Tibial artery (tissue), 4 donors: Measurements from ENCODE around the gene EIF2AK3.

Experiments used
- DNase-seq, 2 donors: peaks; one replicate each; pipeline ENCODE4 v3.0.0-alpha.2; 2019
- H3K27ac ChIP-seq, 2 donors: fragments of 200-600 bp; sonication (generic) in 1 of 2; 1 replicate in 1 of 2; 2 replicates in 1 of 2; pipeline ENCODE4 v1.5.1; 2018 to 2019; ENCODE audit warnings: mild to moderate bottlenecking in 1 of 2
- H3K27me3 ChIP-seq, 2 donors: fragments of 200-600 bp; sonication (generic) in 1 of 2; one replicate each; pipeline versions ENCODE4 v1.5.1 to v1.6.0; 2016 to 2019
- H3K36me3 ChIP-seq, 3 donors: fragments of 200-600 bp; sonication (generic) in 2 of 3; one replicate each; pipeline ENCODE4 v1.5.1; 2016 to 2019; ENCODE audit warnings: mild to moderate bottlenecking in 2 of 3
- H3K4me1 ChIP-seq, 4 donors: fragments of 200-600 bp; sonication (generic) in 2 of 4; 1 replicate in 3 of 4; 2 replicates in 1 of 4; pipeline ENCODE4 v1.5.1; 2016 to 2019
- H3K4me3 ChIP-seq, 2 donors: fragments of 200-600 bp; sonication (generic) in 1 of 2; 1 replicate in 1 of 2; 2 replicates in 1 of 2; pipeline ENCODE4 v1.5.1; 2018 to 2019; ENCODE audit warnings: mild to moderate bottlenecking in 2 of 2
- H3K9me3 ChIP-seq, 3 donors: fragments of 200-600 bp; sonication (generic) in 1 of 3; one replicate each; pipeline ENCODE4 v1.5.1; 2016 to 2019
- CTCF ChIP-seq, 2 experiments: fragments of 200-600 bp in 1 of 2; fragments of 450-650 bp in 1 of 2; IDR thresholded peaks; one replicate each; pipeline ENCODE4 v1.5.1; 2017 to 2019; ENCODE audit warnings: antibody characterized with exemption in 2 of 2, mild to moderate bottlenecking in 1 of 2, moderate library complexity in 1 of 2
- intact Hi-C: fragments of 100-400 bp; cut with DNase I; formaldehyde crosslinking; loops from one replicate; pipeline ENCODE4 v1.15.0; 2023; ENCODE audit warnings: low total_unique reads

The EIF2AK3 gene

DNA sequence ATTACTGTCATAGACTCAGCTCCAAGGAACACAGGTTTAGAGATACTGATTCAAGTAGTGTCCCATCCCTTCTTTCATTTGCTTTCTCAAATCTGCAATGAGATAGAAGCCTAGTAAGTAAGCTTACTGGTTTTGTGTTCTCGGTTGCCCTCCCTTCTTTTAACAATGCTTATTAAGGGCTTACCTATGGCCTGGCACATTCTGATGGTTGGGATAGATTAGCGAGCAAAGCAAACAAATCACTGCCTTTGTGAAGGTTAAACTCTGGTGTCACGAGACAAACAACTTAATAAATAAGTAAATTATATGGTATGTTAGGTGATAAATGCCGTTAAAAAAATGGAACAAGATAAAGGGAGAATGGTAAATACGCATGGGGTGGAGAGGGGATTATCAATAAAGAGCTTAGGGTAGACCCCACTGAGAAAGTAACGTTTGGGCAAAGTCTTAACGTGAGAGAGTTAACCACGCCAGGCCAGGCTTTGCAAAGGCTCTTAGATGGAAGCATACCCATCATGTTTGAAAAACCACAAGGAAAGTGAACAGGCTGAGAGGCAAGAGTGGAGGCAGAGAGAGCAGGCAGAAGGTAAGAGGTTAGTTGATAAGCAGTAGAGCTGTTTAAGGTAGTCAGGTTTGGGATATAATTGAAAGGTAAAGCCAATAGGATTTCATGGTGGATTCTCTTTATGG lies 31.0 kb downstream of the EIF2AK3 start:
- no peak overlapping the region for H3K27ac ChIP-seq
- DNase-seq = no peak
- intact Hi-C loops = no loop called here

DNA sequence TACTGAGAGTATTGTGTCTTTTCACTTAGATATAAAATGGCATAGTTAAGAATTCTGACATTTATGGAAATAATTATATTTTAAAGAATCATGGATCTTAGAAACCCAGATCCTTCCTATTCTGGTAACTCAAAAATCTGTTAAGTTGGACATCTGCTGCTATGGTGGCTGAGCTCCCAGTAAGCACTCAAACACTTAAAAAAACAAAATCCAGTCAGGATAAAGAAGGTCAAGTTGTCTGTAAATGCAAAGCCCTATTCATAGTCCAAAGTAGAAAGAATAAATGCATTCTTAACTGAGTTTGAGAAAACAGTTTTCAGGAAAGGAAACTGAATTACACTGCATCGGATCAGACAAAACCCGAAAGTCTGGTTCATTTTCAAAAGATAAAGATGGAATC lies 35.6 kb downstream of the EIF2AK3 start:
- no peak overlapping the region for H3K4me3 ChIP-seq
- H3K9me3 ChIP-seq = no peaks in the 10 kb centered on the region
- no peak overlapping the region for H3K27ac ChIP-seq
- intact Hi-C loops = loop anchor here (2.0 to 5.0 kb wide), 2 partner anchors 79 to 96 kb away; no protein-coding TSS in a partner anchor
- H3K36me3 ChIP-seq = peaks cover 24 to 56% (median 40%) of the 10 kb centered on the region in 3 donors
- DNase-seq = no peak
- no peaks in the 10 kb centered on the region for H3K27me3 ChIP-seq
- H3K4me1 ChIP-seq = no peaks in the 10 kb centered on the region
- TF ChIP-seq CTCF (IDR thresholded peaks at IDR 0.05) = no peak

More for the DNA sequence above, 31.0 kb downstream of the EIF2AK3 start:
- peaks cover 0 to 19% (median 7%) of the 10 kb centered on the region in 4 donors for H3K4me1 ChIP-seq
- no peak for TF ChIP-seq CTCF (IDR thresholded peaks at IDR 0.05)
- no peaks in the 10 kb centered on the region for H3K9me3 ChIP-seq
- H3K4me3 ChIP-seq = no peak overlapping the region
- H3K36me3 ChIP-seq = peaks cover 4 to 21% (median 13%) of the 10 kb centered on the region in 3 donors
- H3K27me3 ChIP-seq = no peaks in the 10 kb centered on the region

GRCh38 chr2:88590998-88591613 lies 36.2 kb downstream of the EIF2AK3 start:
- H3K4me3 ChIP-seq = no peak overlapping the region
- H3K27me3 ChIP-seq = no peaks in the 10 kb centered on the region
- DNase-seq = peak in 1 of 2 donors; percentile 26
- H3K9me3 ChIP-seq = no peaks in the 10 kb centered on the region
- peaks cover 24 to 62% (median 43%) of the 10 kb centered on the region in 3 donors for H3K36me3 ChIP-seq
- intact Hi-C loops = loop anchor here (5.0 kb wide), 1 partner anchor 96 kb away; no protein-coding TSS in a partner anchor
- no peaks in the 10 kb centered on the region for H3K4me1 ChIP-seq
- no peak overlapping the region for H3K27ac ChIP-seq
- peak; percentile 67 to 71 for TF ChIP-seq CTCF (IDR thresholded peaks at IDR 0.05)

GRCh38 chr2:88585969-88586368 lies 41.3 kb downstream of the EIF2AK3 start:
- H3K36me3 ChIP-seq = peaks cover 68 to 89% (median 69%) of the 10 kb centered on the region in 3 donors

DNA sequence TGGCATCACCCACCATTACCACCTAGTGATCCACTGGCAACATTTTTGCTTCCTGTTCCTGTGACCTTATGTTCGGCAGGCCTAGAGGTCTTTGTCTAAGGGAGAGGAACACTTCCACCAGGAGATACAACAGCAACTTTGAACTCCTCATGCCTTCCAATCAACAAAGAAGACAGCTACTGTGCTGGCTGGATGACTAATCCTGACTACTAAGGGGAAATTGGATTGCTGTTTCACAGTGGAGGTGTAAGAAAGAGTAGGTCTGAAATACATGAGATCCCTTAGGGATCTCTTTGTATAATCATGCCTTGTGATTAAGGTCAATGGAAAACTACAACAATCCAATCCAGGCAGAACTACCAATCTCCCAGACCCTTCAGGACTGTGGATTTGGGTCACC lies 45.2 kb downstream of the EIF2AK3 start:
- Histone ChIP-seq H3K4me3 (no peak overlapping the region), H3K9me3 (no peaks in the 10 kb centered on the region), H3K27me3 (no peaks in the 10 kb centered on the region), H3K27ac (no peak overlapping the region), H3K36me3 (peaks cover 54 to 84% (median 74%) of the 10 kb centered on the region in 3 donors), H3K4me1 (no peaks in the 10 kb centered on the region)
- DNase-seq = no peak
- intact Hi-C loops = no loop called here
- no peak for TF ChIP-seq CTCF (IDR thresholded peaks at IDR 0.05)

More at GRCh38 chr2:88585969-88586368, 41.3 kb downstream of the EIF2AK3 start:
- intact Hi-C loops = no loop called here
- no peaks in the 10 kb centered on the region for H3K4me1 ChIP-seq
- no peaks in the 10 kb centered on the region for H3K27me3 ChIP-seq
- H3K4me3 ChIP-seq = no peak overlapping the region
- no peak for DNase-seq
- no peaks in the 10 kb centered on the region for H3K9me3 ChIP-seq
- no peak for TF ChIP-seq CTCF (IDR thresholded peaks at IDR 0.05)
- no peak overlapping the region for H3K27ac ChIP-seq
